ENCODE data around the gene ITGAD.
A peak's percentile ranks its signal among the peaks of the same experiment; 100 is the strongest.
"Not testable (repeated sequence)": the region's sequence is repeated elsewhere in the genome, so short reads cannot be mapped to it uniquely, and the experiment has no call there.

Gene ITGAD

GRCh38 chr16:31404353-31405064, 11.4 kb downstream of the ITGAD start:
- no peak for DNase-seq

GRCh38 chr16:31407406-31407805, 14.3 kb downstream of the ITGAD start:
- DNase-seq, result no peak

- DNase-seq, result no peak
Measured at GRCh38 chr16:31409433-31409832, 16.3 kb downstream of the ITGAD start.

GRCh38 chr16:31410082-31410481, 16.9 kb downstream of the ITGAD start:
- DNase-seq, result no peak

GRCh38 chr16:31411024-31411844, 18.1 kb downstream of the ITGAD start:
- DNase-seq, result no peak

- no peak for DNase-seq
Measured at GRCh38 chr16:31412750-31413149, 19.6 kb downstream of the ITGAD start.

GRCh38 chr16:31413381-31413780, 20.2 kb downstream of the ITGAD start:
- DNase-seq, result no peak

- DNase-seq, result no peak
Measured at GRCh38 chr16:31413943-31414342, 20.8 kb downstream of the ITGAD start.

- DNase-seq, result no peak
Measured at GRCh38 chr16:31414706-31415105, 21.6 kb downstream of the ITGAD start.

GRCh38 chr16:31416371-31416770, 23.2 kb downstream of the ITGAD start:
- no peak for DNase-seq

- not testable (repeated sequence) for DNase-seq
Measured at GRCh38 chr16:31417036-31417435, 23.9 kb downstream of the ITGAD start.

- DNase-seq, result no peak
Measured at GRCh38 chr16:31417916-31418315, 24.8 kb downstream of the ITGAD start.

- DNase-seq, result no peak
Measured at GRCh38 chr16:31420037-31420436, 26.9 kb downstream of the ITGAD start.

- DNase-seq, result no peak
Measured at GRCh38 chr16:31421587-31421986, 28.5 kb downstream of the ITGAD start.

- DNase-seq, result no peak
Measured at GRCh38 chr16:31423241-31423640, 30.1 kb downstream of the ITGAD start.

GRCh38 chr16:31423801-31424200, 30.7 kb downstream of the ITGAD start:
- no peak for DNase-seq

GRCh38 chr16:31427441-31428278, 34.5 kb downstream of the ITGAD start:
- peak; percentile 69 for DNase-seq

GRCh38 chr16:31428279-31428597, 35.1 kb downstream of the ITGAD start, which contains the start of gene COX6A2:
COX6A2 (minus strand) TSS chr16:31428360; CDS start chr16:31428325, 35 bp downstream.
- DNase-seq, result no peak

- no peak for DNase-seq
Measured at GRCh38 chr16:31428638-31429247, 35.6 kb downstream of the ITGAD start.

- DNase-seq, result no peak
Measured at GRCh38 chr16:31429314-31429713, 36.2 kb downstream of the ITGAD start.

- no peak for DNase-seq
Measured at GRCh38 chr16:31429796-31430195, 36.7 kb downstream of the ITGAD start.

- no peak for DNase-seq
Measured at GRCh38 chr16:31430380-31431052, 37.4 kb downstream of the ITGAD start.
